Sigmoid colon (tissue), 4 donors: ENCODE data around the gene KHNYN.

Experiments
- CTCF ChIP-seq, 4 experiments: fragments of 450-650 bp in 3 of 4; fragments of 200-600 bp in 1 of 4; IDR thresholded peaks; one replicate each; pipeline ENCODE4 v1.5.1; 2016 to 2019; ENCODE audit warnings: antibody characterized with exemption in 4 of 4, mild to moderate bottlenecking in 3 of 4, moderate library complexity in 2 of 4
- POLR2A ChIP-seq, 2 donors: fragments of 450-650 bp; IDR thresholded peaks; one replicate each; pipeline ENCODE4 v1.6.1; 2016; ENCODE audit warnings: antibody characterized with exemption in 2 of 2, mild to moderate bottlenecking in 2 of 2, moderate library complexity in 2 of 2
- POLR2AphosphoS5 ChIP-seq, 4 donors: sonication (generic); formaldehyde crosslinking; IDR thresholded peaks; one replicate each; pipeline ENCODE4 v1.6.1; 2017; ENCODE audit warnings: antibody characterized with exemption in 4 of 4

- TF ChIP-seq POLR2A (IDR thresholded peaks at IDR 0.05) (no peak), CTCF (IDR thresholded peaks at IDR 0.05) (no peak), POLR2AphosphoS5 (IDR thresholded peaks at IDR 0.05) (peak in 1 of 4 donors; percentile 3)
Observed at GRCh38 chr14:24425704-24426103, 4.0 kb upstream of the KHNYN start.
